ENCODE results near the gene NANS.

- TF ChIP-seq CTCF (IDR thresholded peaks at IDR 0.05), result no peak
- no peak for TF ChIP-seq POLR2A (IDR thresholded peaks at IDR 0.05)
These were observed 29.4 kb downstream of the NANS start for GRCh38 chr9:98085944-98086343.

Measured in esophagus squamous epithelium (tissue), 4 donors.